ENCODE results near the gene ADARB2.

GRCh38 chr10:1663226-1663625, 74.1 kb downstream of the ADARB2 start:
- no peak for TF ChIP-seq CTCF (IDR thresholded peaks at IDR 0.05)
- no peak for TF ChIP-seq POLR2A (IDR thresholded peaks at IDR 0.05)
